IMR-90 (cell line): ENCODE data around the gene WASHC2C.
"Not testable (repeated sequence)": the region's sequence is repeated elsewhere in the genome, so short reads cannot be mapped to it uniquely, and the experiment has no call there.

Experiments used
- CEBPB ChIP-seq: IDR thresholded peaks from 2 replicates; pipeline ENCODE4 v1.6.1; 2012; ENCODE audit warnings: low read depth, low read length, improper control_type of control experiment
- CHD1 ChIP-seq: IDR thresholded peaks from 2 replicates; pipeline ENCODE4 v1.6.1; 2012; ENCODE audit warnings: low read depth, low read length, improper control_type of control experiment
- CTCF ChIP-seq: conservative IDR thresholded peaks from 2 replicates; pipeline ENCODE4 v1.5.1; 2012; ENCODE audit warnings: mild to moderate bottlenecking, low read depth, low read length, improper control_type of control experiment
- ELK1 ChIP-seq: fragments of 150-350 bp; IDR thresholded peaks from 2 replicates; pipeline ENCODE4 v1.6.1; 2016; ENCODE audit warnings: low read depth, mild to moderate bottlenecking, low read length, moderate library complexity, borderline replicate concordance
- FOS ChIP-seq: fragments of 150-350 bp; IDR thresholded peaks from 2 replicates; pipeline ENCODE4 v1.6.1; 2016; ENCODE audit warnings: low read depth, low read length
- MAFK ChIP-seq: IDR thresholded peaks from 2 replicates; pipeline ENCODE4 v1.6.1; 2012; ENCODE audit warnings: low read depth, low read length, improper control_type of control experiment
- NFE2L2 ChIP-seq: fragments of 150-350 bp; IDR thresholded peaks from 2 replicates; pipeline ENCODE4 v1.6.1; 2016; ENCODE audit warnings: low read depth, mild to moderate bottlenecking, low read length
- POLR2A ChIP-seq: IDR thresholded peaks from 2 replicates; pipeline ENCODE4 v1.6.1; 2012; ENCODE audit warnings: mild to moderate bottlenecking, low read depth, low read length
- RAD21 ChIP-seq: IDR thresholded peaks from 2 replicates; pipeline ENCODE4 v1.6.1; 2012; ENCODE audit warnings: low read length, improper control_type of control experiment
- RFX5 ChIP-seq: IDR thresholded peaks from 2 replicates; pipeline ENCODE4 v1.8.0; 2012; ENCODE audit warnings: low read depth, mild to moderate bottlenecking, low read length, moderate library complexity
- SMC3 ChIP-seq: fragments of 150-350 bp; IDR thresholded peaks from 2 replicates; pipeline ENCODE4 v1.6.1; 2016; ENCODE audit warnings: low read depth, mild to moderate bottlenecking, antibody characterized with exemption, low read length, moderate library complexity
- USF2 ChIP-seq: fragments of 150-350 bp; IDR thresholded peaks from 2 replicates; pipeline ENCODE4 v1.6.1; 2017; ENCODE audit warnings: mild to moderate bottlenecking, antibody characterized with exemption, low read length, low read depth

GRCh38 chr10:45761622-45762021, 34.6 kb downstream of the WASHC2C start:
- TF ChIP-seq RAD21, CEBPB, POLR2A, CTCF, RFX5, FOS, ELK1, NFE2L2, SMC3, USF2, CHD1, MAFK: not testable (repeated sequence)
